ENCODE results near the gene LPCAT1.

LPCAT1 gene

GRCh38 chr5:1412621-1413020, 111.1 kb downstream of the LPCAT1 start:
- TF ChIP-seq CTCF (IDR thresholded peaks at IDR 0.05; ENCODE audit: low read depth, low read length): no peak
- no peak for DNase-seq (ENCODE audit: low read depth, low spot score)

GRCh38 chr5:1412163-1412562, 111.6 kb downstream of the LPCAT1 start:
- no peak for TF ChIP-seq CTCF (IDR thresholded peaks at IDR 0.05; ENCODE audit: low read depth, low read length)
- no peak for DNase-seq (ENCODE audit: low read depth, low spot score)
- in situ Hi-C loops (cut with HindIII; ENCODE audit: low sequenced_read_pairs): no loop called here

More at GRCh38 chr5:1412621-1413020, 111.1 kb downstream of the LPCAT1 start:
- in situ Hi-C loops (cut with HindIII; ENCODE audit: low sequenced_read_pairs): no loop called here
- no peak overlapping the region for H3K4me3 ChIP-seq (ENCODE audit: low read depth, low read length)

More at GRCh38 chr5:1412163-1412562, 111.6 kb downstream of the LPCAT1 start:
- no peak overlapping the region for H3K4me3 ChIP-seq (ENCODE audit: low read depth, low read length)
